Measurements from ENCODE around the gene DCHS1.
"Not testable (repeated sequence)": the region's sequence is repeated elsewhere in the genome, so short reads cannot be mapped to it uniquely, and the experiment has no call there.

The DCHS1 gene

GRCh38 chr11:6655790-6656583 is at the start of gene DCHS1:
Gene DCHS1 (minus strand): TSS chr11:6655809. CDS start chr11:6641613, 14,196 bp downstream.
- peak in 4 of 56 donors; percentile 7 to 49 (median 22) for DNase-seq

- peak in 45 of 56 donors; percentile 3 to 74 (median 36) for DNase-seq
These were observed 47.8 kb upstream of the DCHS1 start for GRCh38 chr11:6703247-6704063.

- DNase-seq = not testable (repeated sequence)
These were observed 46.3 kb upstream of the DCHS1 start for GRCh38 chr11:6701955-6702354.

- DNase-seq = no peak
These were observed 39.8 kb upstream of the DCHS1 start for GRCh38 chr11:6695377-6695776.

GRCh38 chr11:6694229-6694535 is 38.6 kb upstream of the DCHS1 start:
- no peak for DNase-seq

- peak in 1 of 56 donors; percentile 14 for DNase-seq
These were observed 38.0 kb upstream of the DCHS1 start for GRCh38 chr11:6693342-6694228.

GRCh38 chr11:6692128-6692527 is 36.5 kb upstream of the DCHS1 start:
- DNase-seq = no peak

- DNase-seq = not testable (repeated sequence)
These were observed 35.0 kb upstream of the DCHS1 start for GRCh38 chr11:6690431-6691132.

GRCh38 chr11:6687876-6688275 is 32.3 kb upstream of the DCHS1 start:
- no peak for DNase-seq

- no peak for DNase-seq
These were observed 30.4 kb upstream of the DCHS1 start for GRCh38 chr11:6686006-6686405.

- not testable (repeated sequence) for DNase-seq
These were observed 28.5 kb upstream of the DCHS1 start for GRCh38 chr11:6684068-6684467.

GRCh38 chr11:6682936-6683861 is 27.6 kb upstream of the DCHS1 start, which contains the start of gene MRPL17:
Gene MRPL17 (minus strand): TSS chr11:6683340. CDS start chr11:6683296, 44 bp downstream.
- peak; percentile 74 to 99 (median 98) for DNase-seq

GRCh38 chr11:6682591-6682935 is 27.0 kb upstream of the DCHS1 start:
- DNase-seq = peak in 9 of 56 donors; percentile 14 to 51 (median 41)

GRCh38 chr11:6681949-6682348 is 26.3 kb upstream of the DCHS1 start:
- no peak for DNase-seq

- no peak for DNase-seq
These were observed 25.9 kb upstream of the DCHS1 start for GRCh38 chr11:6681505-6681904.

GRCh38 chr11:6677018-6677417 is 21.4 kb upstream of the DCHS1 start:
- no peak for DNase-seq

- no peak for DNase-seq
These were observed 19.3 kb upstream of the DCHS1 start for GRCh38 chr11:6674862-6675261.

GRCh38 chr11:6674219-6674597 is 18.6 kb upstream of the DCHS1 start:
- no peak for DNase-seq

GRCh38 chr11:6673523-6674218 is 18.1 kb upstream of the DCHS1 start:
- DNase-seq = no peak

All from nucleus accumbens (tissue), 56 donors.